ENCODE data around the gene ZNF436.
"Not testable (repeated sequence)": the region's sequence is repeated elsewhere in the genome, so short reads cannot be mapped to it uniquely, and the experiment has no call there.

Gene ZNF436

GRCh38 chr1:23376890-23377811 is 7.5 kb upstream of the ZNF436 start:
- peak overlapping the region; percentile 75 for H3K27ac ChIP-seq (ENCODE audit: low read depth, low read length, severe bottlenecking)
- no peak overlapping the region for H3K4me3 ChIP-seq (ENCODE audit: extremely low read depth, insufficient read depth, low read length, poor library complexity, severe bottlenecking)
- H3K4me1 ChIP-seq (ENCODE audit: control insufficient read depth, insufficient read depth, low read length, poor library complexity, severe bottlenecking): peaks cover 11% of the 10 kb centered on the region
- H3K9me3 ChIP-seq (ENCODE audit: control insufficient read depth, low read length): no peaks in the 10 kb centered on the region
- WGBS, 2 experiments (ENCODE audit: insufficient coverage in 2 of 2): 87 to 88% methylated on average over 16 to 18 of the region's 19 CpGs
- peaks cover 4% of the 10 kb centered on the region for H3K36me3 ChIP-seq (ENCODE audit: control insufficient read depth, insufficient read depth, low read length)

GRCh38 chr1:23374079-23374735 is 4.6 kb upstream of the ZNF436 start:
- not testable (repeated sequence) for H3K4me3 ChIP-seq (ENCODE audit: extremely low read depth, insufficient read depth, low read length, poor library complexity, severe bottlenecking)
- H3K4me1 ChIP-seq (ENCODE audit: control insufficient read depth, insufficient read depth, low read length, poor library complexity, severe bottlenecking): peaks cover 34% of the 10 kb centered on the region
- 61 to 63% methylated on average over 11 to 12 of the region's 12 CpGs for WGBS, 2 experiments (ENCODE audit: insufficient coverage in 2 of 2)

DNA sequence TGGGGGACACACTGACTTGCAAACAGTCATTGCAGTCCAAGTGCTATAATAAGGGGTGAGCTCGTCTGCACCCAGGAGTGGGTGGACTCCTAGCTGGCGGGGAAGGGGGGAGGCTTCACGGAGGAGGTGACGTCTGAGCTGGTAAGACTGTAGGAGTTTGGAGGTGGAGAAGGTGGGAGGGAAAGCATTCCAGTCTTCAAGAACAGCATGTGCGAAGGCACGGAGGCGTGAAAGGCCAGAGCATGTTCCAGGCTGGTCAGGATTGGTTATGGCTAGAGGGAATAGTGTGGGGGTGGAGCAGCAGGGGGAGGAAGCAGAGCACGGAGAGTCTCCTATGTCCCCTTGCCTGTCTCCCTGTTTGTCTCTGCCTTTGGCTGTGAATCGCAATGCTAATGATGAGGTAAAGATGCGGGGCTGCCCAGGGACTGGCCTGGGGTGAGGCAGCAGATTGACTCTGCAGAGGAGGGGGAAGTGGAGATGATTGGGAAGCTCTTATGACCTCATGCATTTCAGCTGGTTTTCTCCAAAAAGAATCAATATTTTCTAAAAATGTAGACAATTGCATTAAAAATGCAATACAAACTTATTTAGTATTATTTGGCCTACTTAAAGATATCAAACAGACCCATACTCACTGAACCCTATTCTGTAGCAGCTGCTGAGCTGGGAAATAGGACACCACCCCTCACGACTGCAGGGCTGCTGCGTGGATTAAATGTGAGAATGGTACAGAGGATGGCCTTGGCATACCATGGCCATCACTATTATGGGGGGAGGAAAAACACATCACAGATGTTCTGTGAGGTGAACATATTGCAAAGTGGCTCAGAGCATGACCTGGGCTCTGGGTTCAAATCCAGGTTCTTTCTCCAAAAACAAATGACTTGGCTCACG is 2.6 kb upstream of the ZNF436 start:
- Histone ChIP-seq H3K27ac (ENCODE audit: low read depth, low read length, severe bottlenecking) (peak overlapping the region; percentile 96), H3K4me3 (ENCODE audit: extremely low read depth, insufficient read depth, low read length, poor library complexity, severe bottlenecking) (no peak overlapping the region), H3K9me3 (ENCODE audit: control insufficient read depth, low read length) (peaks cover 4% of the 10 kb centered on the region), H3K36me3 (ENCODE audit: control insufficient read depth, insufficient read depth, low read length) (peaks cover 10% of the 10 kb centered on the region), H3K4me1 (ENCODE audit: control insufficient read depth, insufficient read depth, low read length, poor library complexity, severe bottlenecking) (peaks cover 32% of the 10 kb centered on the region)
- 35 to 40% methylated on average over 8 to 9 of the region's 13 CpGs for WGBS, 2 experiments (ENCODE audit: insufficient coverage in 2 of 2)

More at GRCh38 chr1:23374079-23374735, 4.6 kb upstream of the ZNF436 start:
- H3K36me3 ChIP-seq (ENCODE audit: control insufficient read depth, insufficient read depth, low read length); H3K27ac ChIP-seq (ENCODE audit: low read depth, low read length, severe bottlenecking); H3K9me3 ChIP-seq (ENCODE audit: control insufficient read depth, low read length): not testable (repeated sequence)

GRCh38 chr1:23370709-23371584 is 1.3 kb upstream of the ZNF436 start:
- Histone ChIP-seq H3K4me1 (ENCODE audit: control insufficient read depth, insufficient read depth, low read length, poor library complexity, severe bottlenecking) (peaks cover 27% of the 10 kb centered on the region), H3K4me3 (ENCODE audit: extremely low read depth, insufficient read depth, low read length, poor library complexity, severe bottlenecking) (peak overlapping the region; percentile 88), H3K9me3 (ENCODE audit: control insufficient read depth, low read length) (peaks cover 17% of the 10 kb centered on the region), H3K27ac (ENCODE audit: low read depth, low read length, severe bottlenecking) (peak overlapping the region; percentile 96), H3K36me3 (ENCODE audit: control insufficient read depth, insufficient read depth, low read length) (peaks cover 23% of the 10 kb centered on the region)
- 11 to 12% methylated on average over 11 to 12 of the region's 13 CpGs for WGBS, 2 experiments (ENCODE audit: insufficient coverage in 2 of 2)

- peak overlapping the region; percentile 88 for H3K4me3 ChIP-seq (ENCODE audit: extremely low read depth, insufficient read depth, low read length, poor library complexity, severe bottlenecking)
- peaks cover 27% of the 10 kb centered on the region for H3K4me1 ChIP-seq (ENCODE audit: control insufficient read depth, insufficient read depth, low read length, poor library complexity, severe bottlenecking)
- 71 to 78% methylated on average over 5 of the region's 5 CpGs for WGBS, 2 experiments (ENCODE audit: insufficient coverage in 2 of 2)
- H3K27ac ChIP-seq (ENCODE audit: low read depth, low read length, severe bottlenecking): peak overlapping the region; percentile 96
- peaks cover 27% of the 10 kb centered on the region for H3K36me3 ChIP-seq (ENCODE audit: control insufficient read depth, insufficient read depth, low read length)
- H3K9me3 ChIP-seq (ENCODE audit: control insufficient read depth, low read length): peaks cover 18% of the 10 kb centered on the region
Measured at GRCh38 chr1:23370330-23370708, 683 bp upstream of the ZNF436 start.

- Histone ChIP-seq H3K27ac (ENCODE audit: low read depth, low read length, severe bottlenecking) (peak overlapping the region; percentile 96), H3K4me1 (ENCODE audit: control insufficient read depth, insufficient read depth, low read length, poor library complexity, severe bottlenecking) (peaks cover 27% of the 10 kb centered on the region), H3K4me3 (ENCODE audit: extremely low read depth, insufficient read depth, low read length, poor library complexity, severe bottlenecking) (peak overlapping the region; percentile 88), H3K9me3 (ENCODE audit: control insufficient read depth, low read length) (peaks cover 30% of the 10 kb centered on the region), H3K36me3 (ENCODE audit: control insufficient read depth, insufficient read depth, low read length) (peaks cover 39% of the 10 kb centered on the region)
- 0 to 1% methylated on average over 23 to 50 of the region's 61 CpGs for WGBS, 2 experiments (ENCODE audit: insufficient coverage in 2 of 2)
Measured at GRCh38 chr1:23368562-23369334, 888 bp downstream of the ZNF436 start.

DNA sequence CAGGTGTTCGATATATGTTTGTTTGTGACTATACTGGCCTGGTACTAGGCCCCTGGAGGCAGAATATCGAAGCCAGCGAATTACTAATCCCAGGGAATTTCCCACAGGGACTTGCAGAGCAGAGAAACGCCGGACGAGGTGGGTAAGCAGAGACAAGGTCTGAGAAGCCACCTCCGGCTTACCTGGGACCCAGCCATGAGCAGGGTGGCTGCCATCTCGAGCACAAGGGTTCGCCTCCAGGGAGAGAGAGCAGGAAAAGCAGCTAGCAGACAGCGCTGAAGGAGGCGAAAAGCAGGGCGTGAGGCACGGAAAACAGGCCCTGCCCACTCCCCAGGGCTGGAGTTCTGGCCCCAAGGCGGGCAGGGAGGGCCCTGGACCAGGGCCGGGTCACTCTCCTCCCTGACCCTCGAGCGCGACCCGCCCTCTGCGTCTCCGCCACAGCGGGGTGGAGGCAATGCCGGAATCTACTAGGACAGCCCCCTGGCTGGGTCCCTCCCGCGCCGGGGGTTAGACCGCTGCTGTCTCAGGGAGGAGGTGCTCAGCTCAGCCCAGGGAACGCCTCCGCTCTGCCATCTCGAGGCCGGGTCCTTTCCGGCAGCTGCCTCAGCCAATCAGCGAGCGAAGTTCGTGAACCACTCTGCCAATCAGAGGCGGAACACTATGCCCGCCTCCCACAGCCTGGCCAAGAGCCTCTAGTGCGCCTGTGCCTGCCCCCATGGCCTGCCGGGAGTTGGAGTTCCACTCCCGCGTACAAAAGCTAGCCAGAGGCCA is 1.7 kb downstream of the ZNF436 start:
- Histone ChIP-seq H3K27ac (ENCODE audit: low read depth, low read length, severe bottlenecking) (peak overlapping the region; percentile 96), H3K4me3 (ENCODE audit: extremely low read depth, insufficient read depth, low read length, poor library complexity, severe bottlenecking) (peak overlapping the region; percentile 88), H3K9me3 (ENCODE audit: control insufficient read depth, low read length) (peaks cover 37% of the 10 kb centered on the region), H3K36me3 (ENCODE audit: control insufficient read depth, insufficient read depth, low read length) (peaks cover 47% of the 10 kb centered on the region), H3K4me1 (ENCODE audit: control insufficient read depth, insufficient read depth, low read length, poor library complexity, severe bottlenecking) (peaks cover 27% of the 10 kb centered on the region)
- WGBS, 2 experiments (ENCODE audit: insufficient coverage in 2 of 2): 2 to 6% methylated on average over 36 to 40 of the region's 41 CpGs

DNA sequence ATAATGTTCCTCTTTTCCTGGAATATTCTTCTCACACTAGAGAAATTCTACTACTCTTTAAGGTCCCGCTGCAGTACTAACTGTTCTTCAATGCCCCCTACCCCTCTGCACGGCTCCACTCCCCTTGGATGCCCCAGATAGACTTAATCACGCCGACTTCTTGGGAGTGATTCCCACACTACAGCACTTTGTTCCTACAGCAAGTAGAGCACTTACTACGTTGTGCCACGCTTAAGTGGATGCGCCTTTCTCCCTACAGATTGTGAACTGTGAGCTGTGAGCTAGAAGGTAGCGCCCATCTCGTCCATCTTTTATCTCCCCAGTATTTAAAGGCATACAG is 2.2 kb downstream of the ZNF436 start:
- H3K4me3 ChIP-seq (ENCODE audit: extremely low read depth, insufficient read depth, low read length, poor library complexity, severe bottlenecking): peak overlapping the region; percentile 88
- H3K27ac ChIP-seq (ENCODE audit: low read depth, low read length, severe bottlenecking): peak overlapping the region; percentile 96
- peaks cover 51% of the 10 kb centered on the region for H3K36me3 ChIP-seq (ENCODE audit: control insufficient read depth, insufficient read depth, low read length)
- peaks cover 43% of the 10 kb centered on the region for H3K9me3 ChIP-seq (ENCODE audit: control insufficient read depth, low read length)
- H3K4me1 ChIP-seq (ENCODE audit: control insufficient read depth, insufficient read depth, low read length, poor library complexity, severe bottlenecking): peaks cover 26% of the 10 kb centered on the region
- 71 to 92% methylated on average over 3 to 8 of the region's 9 CpGs for WGBS, 2 experiments (ENCODE audit: insufficient coverage in 2 of 2)

- Histone ChIP-seq H3K27ac (ENCODE audit: low read depth, low read length, severe bottlenecking) (no peak overlapping the region), H3K4me1 (ENCODE audit: control insufficient read depth, insufficient read depth, low read length, poor library complexity, severe bottlenecking) (peaks cover 18% of the 10 kb centered on the region), H3K36me3 (ENCODE audit: control insufficient read depth, insufficient read depth, low read length) (peaks cover 51% of the 10 kb centered on the region), H3K4me3 (ENCODE audit: extremely low read depth, insufficient read depth, low read length, poor library complexity, severe bottlenecking) (no peak overlapping the region), H3K9me3 (ENCODE audit: control insufficient read depth, low read length) (peaks cover 51% of the 10 kb centered on the region)
- 94 to 97% methylated on average over 5 of the region's 5 CpGs for WGBS, 2 experiments (ENCODE audit: insufficient coverage in 2 of 2)
Measured at GRCh38 chr1:23366598-23366997, 3.0 kb downstream of the ZNF436 start.
